K562 (cell line): ENCODE data around the gene MACF1.

Source experiments
- PML ChIP-seq: IDR thresholded peaks from 2 replicates; pipeline ENCODE4 v1.6.1; 2012; ENCODE audit warnings: low read length, inconsistent platforms
- SMARCA4 ChIP-seq: fragments of 450-650 bp; IDR thresholded peaks from 2 replicates; pipeline ENCODE4 v1.6.1; 2016
- TF ChIP-seq, protein P1 (sequence below): sonication (generic); formaldehyde crosslinking; IDR thresholded peaks from 2 replicates; pipeline ENCODE4 v1.5.0; 2020; ENCODE audit warnings: missing genetic modification reagents

- TF ChIP-seq SMARCA4: no peak
- no peak for TF ChIP-seq PML
- TF ChIP-seq, protein P1, sequence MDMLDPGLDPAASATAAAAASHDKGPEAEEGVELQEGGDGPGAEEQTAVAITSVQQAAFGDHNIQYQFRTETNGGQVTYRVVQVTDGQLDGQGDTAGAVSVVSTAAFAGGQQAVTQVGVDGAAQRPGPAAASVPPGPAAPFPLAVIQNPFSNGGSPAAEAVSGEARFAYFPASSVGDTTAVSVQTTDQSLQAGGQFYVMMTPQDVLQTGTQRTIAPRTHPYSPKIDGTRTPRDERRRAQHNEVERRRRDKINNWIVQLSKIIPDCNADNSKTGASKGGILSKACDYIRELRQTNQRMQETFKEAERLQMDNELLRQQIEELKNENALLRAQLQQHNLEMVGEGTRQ (CRISPR knock-in tag): no peak
Observed at GRCh38 chr1:39425634-39426033, 221.1 kb downstream of the MACF1 start.
